ENCODE data around the gene ZNF354C. TPM values are rescaled to one million over a fixed set of nuclear protein-coding genes. Genes with fewer than 3 reads are reported as not detected.

The ZNF354C gene
- total RNA-seq, 4 donors from 2014 or later = 0.75 to 7.6 (median 2.9) TPM

DNA sequence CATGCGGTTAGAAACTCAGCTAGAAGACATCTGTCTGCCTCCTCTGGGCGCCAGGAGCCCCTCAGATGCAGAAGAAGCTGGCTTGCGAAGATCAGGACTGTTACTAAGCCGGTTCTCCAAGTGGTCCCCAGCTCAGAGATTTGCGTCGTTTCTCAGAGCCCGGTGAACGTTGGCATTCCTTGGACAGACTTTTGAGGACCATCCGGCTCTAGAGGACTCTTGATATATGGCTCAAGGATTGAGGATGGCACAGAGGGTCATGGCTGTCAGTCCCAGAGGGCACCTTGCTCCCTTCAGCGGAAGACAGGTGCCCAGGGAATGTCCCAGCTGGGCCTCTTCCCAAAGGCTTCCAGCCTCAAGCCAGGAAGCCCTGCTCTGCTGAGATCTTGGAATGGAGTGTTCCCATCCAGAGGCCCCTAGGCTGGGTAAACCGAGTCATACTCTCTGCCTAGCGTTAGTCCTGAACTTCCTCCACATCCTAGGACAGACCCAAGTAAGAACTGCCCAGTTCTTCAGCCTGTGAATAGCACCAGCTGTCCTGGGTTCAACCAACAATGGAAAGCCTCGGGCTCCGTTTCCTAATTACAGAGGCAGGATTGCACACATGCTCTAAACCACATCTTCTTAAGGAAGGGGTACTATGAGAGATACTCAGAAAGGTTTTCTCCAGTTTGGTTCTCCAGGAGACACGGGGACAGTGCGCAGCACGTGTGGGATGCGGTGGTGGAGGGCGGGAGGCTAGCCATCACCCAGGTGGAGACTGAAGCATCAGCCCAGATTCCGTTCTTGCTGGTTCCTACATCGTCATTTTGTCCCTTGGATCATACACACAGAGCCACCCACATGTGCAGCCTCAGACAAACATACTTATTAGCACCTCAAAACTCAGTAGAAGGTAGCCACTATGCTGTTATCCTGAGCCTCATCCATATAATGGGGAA, 51.4 kb downstream of the ZNF354C start:
- peaks cover 23 to 42% of the 10 kb centered on the region in 2 donors for H3K9me3 ChIP-seq

DNA sequence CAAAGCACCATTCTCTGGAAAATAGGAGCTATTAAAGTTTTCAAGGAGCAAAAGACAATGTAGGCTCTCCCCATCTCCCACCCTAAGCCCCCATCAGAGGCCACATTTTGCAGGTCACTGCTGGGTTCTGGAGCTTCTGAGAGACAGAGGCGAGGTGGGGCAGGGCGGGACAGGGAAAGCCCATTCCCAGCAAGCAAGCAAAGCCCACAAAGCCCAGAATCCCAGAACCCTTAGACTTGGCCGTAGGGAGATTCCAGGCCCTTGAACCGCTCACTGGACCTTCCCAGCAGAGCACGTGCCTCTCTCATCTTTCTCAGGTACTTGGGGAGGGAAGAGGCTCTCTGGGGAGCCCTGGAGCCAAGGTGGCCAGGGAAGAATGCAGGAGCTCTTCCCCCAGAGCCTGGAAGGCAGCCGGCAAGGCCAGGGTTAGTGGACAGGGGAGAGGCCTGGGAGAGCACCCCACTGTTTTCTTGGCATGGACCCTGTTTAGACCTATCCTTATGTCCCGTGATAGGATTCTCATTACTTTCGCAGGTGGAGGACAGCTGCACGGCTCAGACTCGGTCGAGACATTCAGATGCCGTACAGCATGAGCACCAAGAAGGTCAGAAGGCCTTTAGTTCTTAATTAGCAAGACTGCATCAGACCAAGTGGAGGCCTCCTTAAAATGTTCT, 52.4 kb downstream of the ZNF354C start:
- H3K27me3 ChIP-seq = no peaks in the 10 kb centered on the region
- H3K4me3 ChIP-seq = no peak overlapping the region
- intact Hi-C loops (cut with DNase I; ENCODE audit: low total_unique reads) (no loop called here), in situ Hi-C loops (cut with MboI; ENCODE audit: low pct_ligation_motif_present in 1 of 4, low pct_unique_long_range_greater_than_20kb in 1 of 4, low sequenced_read_pairs in 3 of 4) (no loop called here)
- TF ChIP-seq EP300 (IDR thresholded peaks at IDR 0.05; ENCODE audit: low read depth) (no peak), POLR2AphosphoS5 (IDR thresholded peaks at IDR 0.05) (no peak), POLR2A (IDR thresholded peaks at IDR 0.05) (no peak)
- TF ChIP-seq, protein P1, sequence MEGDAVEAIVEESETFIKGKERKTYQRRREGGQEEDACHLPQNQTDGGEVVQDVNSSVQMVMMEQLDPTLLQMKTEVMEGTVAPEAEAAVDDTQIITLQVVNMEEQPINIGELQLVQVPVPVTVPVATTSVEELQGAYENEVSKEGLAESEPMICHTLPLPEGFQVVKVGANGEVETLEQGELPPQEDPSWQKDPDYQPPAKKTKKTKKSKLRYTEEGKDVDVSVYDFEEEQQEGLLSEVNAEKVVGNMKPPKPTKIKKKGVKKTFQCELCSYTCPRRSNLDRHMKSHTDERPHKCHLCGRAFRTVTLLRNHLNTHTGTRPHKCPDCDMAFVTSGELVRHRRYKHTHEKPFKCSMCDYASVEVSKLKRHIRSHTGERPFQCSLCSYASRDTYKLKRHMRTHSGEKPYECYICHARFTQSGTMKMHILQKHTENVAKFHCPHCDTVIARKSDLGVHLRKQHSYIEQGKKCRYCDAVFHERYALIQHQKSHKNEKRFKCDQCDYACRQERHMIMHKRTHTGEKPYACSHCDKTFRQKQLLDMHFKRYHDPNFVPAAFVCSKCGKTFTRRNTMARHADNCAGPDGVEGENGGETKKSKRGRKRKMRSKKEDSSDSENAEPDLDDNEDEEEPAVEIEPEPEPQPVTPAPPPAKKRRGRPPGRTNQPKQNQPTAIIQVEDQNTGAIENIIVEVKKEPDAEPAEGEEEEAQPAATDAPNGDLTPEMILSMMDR (IDR thresholded peaks at IDR 0.05) = no peak
- H3K36me3 ChIP-seq = no peaks in the 10 kb centered on the region
- H3K4me1 ChIP-seq = no peaks in the 10 kb centered on the region
- DNase-seq = no peak
- WGBS, 2 donors (ENCODE audit: low coverage in 1 of 2) = 93% methylated on average over 12 of the region's 12 CpGs; no CpG with 5 or more reads in 1 of the 2 donors
- peaks cover 16 to 33% of the 10 kb centered on the region in 2 donors for H3K9me3 ChIP-seq
- no peak overlapping the region for H3K27ac ChIP-seq

More for the DNA sequence above, 51.4 kb downstream of the ZNF354C start:
- H3K4me3 ChIP-seq = no peak overlapping the region
- in situ Hi-C loops (cut with MboI; ENCODE audit: low pct_ligation_motif_present in 1 of 4, low pct_unique_long_range_greater_than_20kb in 1 of 4, low sequenced_read_pairs in 3 of 4) = no loop called here
- TF ChIP-seq POLR2A (IDR thresholded peaks at IDR 0.05) = no peak
- TF ChIP-seq POLR2AphosphoS5 (IDR thresholded peaks at IDR 0.05) = no peak
- no peak for TF ChIP-seq EP300 (IDR thresholded peaks at IDR 0.05; ENCODE audit: low read depth)
- TF ChIP-seq, protein P1 (IDR thresholded peaks at IDR 0.05) = no peak
- H3K4me1 ChIP-seq = no peaks in the 10 kb centered on the region
- H3K36me3 ChIP-seq = no peaks in the 10 kb centered on the region
- WGBS, 2 donors (ENCODE audit: low coverage in 1 of 2) = 80 to 88% methylated on average over 3 to 19 of the region's 21 CpGs
- no peak overlapping the region for H3K27ac ChIP-seq
- no peak for DNase-seq
- intact Hi-C loops (cut with DNase I; ENCODE audit: low total_unique reads) = no loop called here
- no peaks in the 10 kb centered on the region for H3K27me3 ChIP-seq

DNA sequence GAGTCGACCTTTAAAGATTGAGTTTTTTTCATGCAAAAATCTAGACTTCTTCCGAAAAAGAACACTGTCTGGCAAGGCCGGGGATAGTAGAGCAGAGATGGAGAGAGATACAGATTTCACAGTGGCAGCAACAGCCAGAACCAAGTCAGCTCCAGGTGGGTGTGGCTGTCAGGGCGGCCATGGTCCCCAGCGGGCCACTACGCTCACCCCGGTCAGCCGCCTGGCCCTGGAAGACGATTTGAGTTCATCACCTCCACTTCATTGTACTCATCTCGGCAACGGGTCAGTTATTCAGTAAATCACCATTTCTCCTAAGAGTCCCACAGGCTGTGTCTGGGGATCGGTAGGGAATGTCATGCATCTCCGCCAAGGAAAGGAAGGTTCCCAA, 53.0 kb downstream of the ZNF354C start:
- Histone ChIP-seq H3K4me3 (no peak overlapping the region), H3K36me3 (no peaks in the 10 kb centered on the region), H3K9me3 (peaks cover 14 to 28% of the 10 kb centered on the region in 2 donors), H3K27me3 (no peaks in the 10 kb centered on the region), H3K27ac (no peak overlapping the region), H3K4me1 (no peaks in the 10 kb centered on the region)
- in situ Hi-C loops (cut with MboI; ENCODE audit: low pct_ligation_motif_present in 1 of 4, low pct_unique_long_range_greater_than_20kb in 1 of 4, low sequenced_read_pairs in 3 of 4) = no loop called here
- intact Hi-C loops (cut with DNase I; ENCODE audit: low total_unique reads) = no loop called here
- TF ChIP-seq, protein P1 (IDR thresholded peaks at IDR 0.05) = no peak
- TF ChIP-seq POLR2AphosphoS5 (IDR thresholded peaks at IDR 0.05) (no peak), EP300 (IDR thresholded peaks at IDR 0.05; ENCODE audit: low read depth) (no peak), POLR2A (IDR thresholded peaks at IDR 0.05) (no peak)
- 91 to 94% methylated on average over 4 to 13 of the region's 13 CpGs for WGBS, 2 donors (ENCODE audit: low coverage in 1 of 2)
- no peak for DNase-seq

DNA sequence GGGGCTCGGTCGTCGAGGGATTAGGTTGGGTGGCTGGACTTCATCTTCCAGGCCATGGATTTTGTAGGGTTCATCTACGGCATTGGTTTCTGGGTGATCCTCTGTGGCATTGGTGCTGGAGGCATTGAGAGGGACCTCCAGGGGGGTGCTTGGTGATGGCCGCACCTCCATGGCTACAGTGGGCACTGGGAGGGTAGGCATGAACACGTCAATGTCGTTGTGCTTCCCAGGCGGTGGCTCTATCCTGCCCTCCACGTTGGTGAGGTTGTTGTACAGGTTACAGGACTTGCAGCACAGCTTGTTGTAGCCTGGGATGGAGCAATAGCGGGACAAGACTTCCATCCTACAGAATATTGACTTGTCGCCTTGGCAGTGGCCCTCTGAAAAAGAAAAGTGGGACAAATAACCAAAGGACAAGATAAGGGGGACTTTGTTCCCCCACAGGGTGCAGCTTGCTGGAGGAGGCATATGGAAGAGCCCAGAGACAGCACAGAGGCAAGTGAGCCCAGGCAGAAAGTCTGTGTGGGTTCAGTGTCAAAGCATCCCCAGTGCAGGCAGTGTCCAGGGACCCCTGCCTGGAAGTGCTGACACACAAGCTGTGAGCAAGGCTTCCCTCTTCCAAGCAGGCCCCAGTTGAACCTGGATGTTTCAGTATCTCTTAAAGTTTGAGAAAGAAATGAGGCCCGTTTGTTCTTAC, 53.9 kb downstream of the ZNF354C start:
- WGBS, 2 donors (ENCODE audit: low coverage in 1 of 2) = 84 to 92% methylated on average over 7 to 12 of the region's 12 CpGs
- no peaks in the 10 kb centered on the region for H3K36me3 ChIP-seq
- no peaks in the 10 kb centered on the region for H3K4me1 ChIP-seq
- in situ Hi-C loops (cut with MboI; ENCODE audit: low pct_ligation_motif_present in 1 of 4, low pct_unique_long_range_greater_than_20kb in 1 of 4, low sequenced_read_pairs in 3 of 4) = no loop called here
- no peak overlapping the region for H3K27ac ChIP-seq
- no peak overlapping the region for H3K4me3 ChIP-seq
- no peaks in the 10 kb centered on the region for H3K27me3 ChIP-seq
- H3K9me3 ChIP-seq = peaks cover 14 to 28% of the 10 kb centered on the region in 2 donors
- no peak for DNase-seq
- TF ChIP-seq EP300 (IDR thresholded peaks at IDR 0.05; ENCODE audit: low read depth) (no peak), POLR2A (IDR thresholded peaks at IDR 0.05) (no peak), POLR2AphosphoS5 (IDR thresholded peaks at IDR 0.05) (no peak)
- TF ChIP-seq, protein P1 (IDR thresholded peaks at IDR 0.05) = no peak
- intact Hi-C loops (cut with DNase I; ENCODE audit: low total_unique reads) = no loop called here
